Stimulated activated naive B cell treated with anti-CD40 and anti-IgM and Interleukin-4, amounts not matched to agents 10 μg/mL and 1 μg/mL and 100 μg/mL, for 72 hours (primary cell): Measurements from ENCODE around the gene IL11.
"Not testable (repeated sequence)": the region's sequence is repeated elsewhere in the genome, so short reads cannot be mapped to it uniquely, and the experiment has no call there.

Experiments
- ATAC-seq, 2 donors: fragments of 150-1000 bp; cut with Tn5 transposase; replicated peaks; 2 replicates each; pipeline ENCODE4 v1.10.0; 2021; ENCODE audit warnings: moderate library complexity in 1 of 2
- DNase-seq: peaks from one replicate; pipeline ENCODE4 v3.0.0; 2021
- H3K27ac Mint-ChIP-seq: one replicate; pipeline ENCODE4 v1.8.0; 2022; ENCODE audit warnings: mild to moderate bottlenecking, mixed read lengths
- H3K27me3 Mint-ChIP-seq, 2 donors: one replicate each; pipeline ENCODE4 v1.8.0; 2022; ENCODE audit warnings: mixed read lengths in 2 of 2
- H3K36me3 Mint-ChIP-seq, 2 donors: one replicate each; pipeline ENCODE4 v1.8.0; 2022; ENCODE audit warnings: mixed read lengths in 2 of 2, mild to moderate bottlenecking in 1 of 2
- H3K4me1 Mint-ChIP-seq, 2 donors: one replicate each; pipeline ENCODE4 v1.8.0; 2022; ENCODE audit warnings: mixed read lengths in 2 of 2, mild to moderate bottlenecking in 1 of 2
- H3K4me3 Mint-ChIP-seq, 2 donors: one replicate each; pipeline ENCODE4 v1.8.0; 2022; ENCODE audit warnings: mild to moderate bottlenecking in 2 of 2, mixed read lengths in 2 of 2, moderate library complexity in 1 of 2
- H3K9me3 Mint-ChIP-seq, 2 donors: one replicate each; pipeline ENCODE4 v1.8.0; 2022; ENCODE audit warnings: mixed read lengths in 2 of 2, mild to moderate bottlenecking in 1 of 2

IL11 gene

GRCh38 chr19:55344444-55344843 lies 25.8 kb downstream of the IL11 start:
- peaks cover 11 to 17% of the 10 kb centered on the region in 2 donors for H3K4me1 Mint-ChIP-seq
- no peak for DNase-seq
- peaks cover 24 to 40% of the 10 kb centered on the region in 2 donors for H3K36me3 Mint-ChIP-seq
- no peak for ATAC-seq
- no peak overlapping the region for H3K27ac Mint-ChIP-seq
- H3K27me3 Mint-ChIP-seq: peaks cover 5 to 13% of the 10 kb centered on the region in 2 donors
- no peaks in the 10 kb centered on the region for H3K9me3 Mint-ChIP-seq
- no peak overlapping the region for H3K4me3 Mint-ChIP-seq

- DNase-seq (no peak), ATAC-seq (no peak)
- H3K27me3 Mint-ChIP-seq: peaks cover 14 to 17% of the 10 kb centered on the region in 2 donors
- peak overlapping the region in 1 of 2 donors; percentile 64 for H3K4me3 Mint-ChIP-seq
- no peaks in the 10 kb centered on the region for H3K9me3 Mint-ChIP-seq
- H3K27ac Mint-ChIP-seq: no peak overlapping the region
- peaks cover 16 to 26% of the 10 kb centered on the region in 2 donors for H3K4me1 Mint-ChIP-seq
- H3K36me3 Mint-ChIP-seq: peaks cover 21 to 35% of the 10 kb centered on the region in 2 donors
Measured at GRCh38 chr19:55341595-55342531, 28.4 kb downstream of the IL11 start.

- Mint-ChIP-seq H3K27me3 (peaks cover 17 to 24% of the 10 kb centered on the region in 2 donors), H3K36me3 (peaks cover 21 to 35% of the 10 kb centered on the region in 2 donors), H3K9me3 (no peaks in the 10 kb centered on the region), H3K4me3 (peak overlapping the region; percentile 90 to 94), H3K27ac (peak overlapping the region; percentile 91), H3K4me1 (peaks cover 16 to 26% of the 10 kb centered on the region in 2 donors)
- ATAC-seq (no peak), DNase-seq (no peak)
Measured at GRCh38 chr19:55341171-55341588, 29.1 kb downstream of the IL11 start.

GRCh38 chr19:55340784-55341147 lies 29.5 kb downstream of the IL11 start:
- ATAC-seq: no peak
- DNase-seq: no peak
- H3K9me3 Mint-ChIP-seq: no peaks in the 10 kb centered on the region

GRCh38 chr19:55339889-55340783 lies 30.1 kb downstream of the IL11 start:
- Mint-ChIP-seq H3K36me3 (peaks cover 21 to 29% of the 10 kb centered on the region in 2 donors), H3K4me3 (peak overlapping the region; percentile 90 to 94), H3K4me1 (peaks cover 16 to 26% of the 10 kb centered on the region in 2 donors), H3K9me3 (no peaks in the 10 kb centered on the region), H3K27ac (peak overlapping the region; percentile 91), H3K27me3 (peaks cover 20 to 31% of the 10 kb centered on the region in 2 donors)
- DNase-seq (no peak), ATAC-seq (no peak)

More at GRCh38 chr19:55340784-55341147, 29.5 kb downstream of the IL11 start:
- H3K4me1 Mint-ChIP-seq: peaks cover 16 to 26% of the 10 kb centered on the region in 2 donors
- peaks cover 19 to 25% of the 10 kb centered on the region in 2 donors for H3K27me3 Mint-ChIP-seq
- H3K36me3 Mint-ChIP-seq: peaks cover 21 to 35% of the 10 kb centered on the region in 2 donors
- H3K27ac Mint-ChIP-seq: peak overlapping the region; percentile 91
- peak overlapping the region; percentile 90 to 94 for H3K4me3 Mint-ChIP-seq

GRCh38 chr19:55339105-55339888 lies 31.0 kb downstream of the IL11 start, which contains the start of gene KMT5C:
TSS of gene KMT5C (plus strand) at chr19:55339876. CDS start at chr19:55341937, 2,061 bp downstream.
- peaks cover 14 to 22% of the 10 kb centered on the region in 2 donors for H3K36me3 Mint-ChIP-seq
- H3K4me1 Mint-ChIP-seq: peaks cover 16 to 26% of the 10 kb centered on the region in 2 donors
- H3K27me3 Mint-ChIP-seq: peaks cover 22 to 40% of the 10 kb centered on the region in 2 donors
- H3K4me3 Mint-ChIP-seq: peak within 1 kb of the TSS; percentile 90 to 94
- H3K9me3 Mint-ChIP-seq: no peaks in the 10 kb centered on the region
- DNase-seq (peak; percentile 100), ATAC-seq (peak; percentile 88 to 89)
- H3K27ac Mint-ChIP-seq: peak within 1 kb of the TSS; percentile 94

GRCh38 chr19:55336101-55336500 lies 34.2 kb downstream of the IL11 start:
- Mint-ChIP-seq H3K27me3 (peaks cover 33 to 42% of the 10 kb centered on the region in 2 donors), H3K36me3 (no peaks in the 10 kb centered on the region), H3K4me1 (peaks cover 13 to 19% of the 10 kb centered on the region in 2 donors), H3K27ac (no peak overlapping the region), H3K4me3 (no peak overlapping the region), H3K9me3 (no peaks in the 10 kb centered on the region)
- DNase-seq (no peak), ATAC-seq (no peak)

GRCh38 chr19:55333870-55334269 lies 36.4 kb downstream of the IL11 start:
- Mint-ChIP-seq H3K9me3 (no peaks in the 10 kb centered on the region), H3K36me3 (no peaks in the 10 kb centered on the region), H3K27ac (no peak overlapping the region), H3K4me3 (no peak overlapping the region), H3K27me3 (peaks cover 34 to 36% of the 10 kb centered on the region in 2 donors), H3K4me1 (peaks cover 5 to 7% of the 10 kb centered on the region in 2 donors)
- DNase-seq (no peak), ATAC-seq (no peak)

- not testable (repeated sequence) for H3K4me1 Mint-ChIP-seq, H3K4me3 Mint-ChIP-seq, ATAC-seq, DNase-seq, H3K36me3 Mint-ChIP-seq, H3K9me3 Mint-ChIP-seq, H3K27ac Mint-ChIP-seq
- peaks cover 30 to 35% of the 10 kb centered on the region in 2 donors for H3K27me3 Mint-ChIP-seq
Measured at GRCh38 chr19:55329791-55330190, 40.5 kb downstream of the IL11 start.

- ATAC-seq, H3K27ac Mint-ChIP-seq, H3K4me3 Mint-ChIP-seq, H3K9me3 Mint-ChIP-seq, DNase-seq, H3K4me1 Mint-ChIP-seq, H3K36me3 Mint-ChIP-seq: not testable (repeated sequence)
- peaks cover 30 to 31% of the 10 kb centered on the region in 2 donors for H3K27me3 Mint-ChIP-seq
Measured at GRCh38 chr19:55328774-55329318, 41.4 kb downstream of the IL11 start.

GRCh38 chr19:55325172-55325571 lies 45.1 kb downstream of the IL11 start, which contains the start of gene TMEM150B:
TSS of gene TMEM150B (minus strand) at chr19:55325341. CDS start at chr19:55321036, 4,305 bp downstream.
- peaks cover 0 to 4% of the 10 kb centered on the region in 2 donors for H3K4me1 Mint-ChIP-seq
- ATAC-seq: no peak
- H3K36me3 Mint-ChIP-seq: no peaks in the 10 kb centered on the region
- no peaks in the 10 kb centered on the region for H3K9me3 Mint-ChIP-seq
- H3K27ac Mint-ChIP-seq: no peak within 1 kb of the TSS
- peaks cover 46 to 50% of the 10 kb centered on the region in 2 donors for H3K27me3 Mint-ChIP-seq
- no peak for DNase-seq
- no peak within 1 kb of the TSS for H3K4me3 Mint-ChIP-seq

- H3K27ac Mint-ChIP-seq: no peak overlapping the region
- H3K27me3 Mint-ChIP-seq: peaks cover 47 to 55% of the 10 kb centered on the region in 2 donors
- H3K36me3 Mint-ChIP-seq: no peaks in the 10 kb centered on the region
- ATAC-seq: peak in 1 of 2 donors; percentile 27
- no peaks in the 10 kb centered on the region for H3K9me3 Mint-ChIP-seq
- DNase-seq: no peak
- no peak overlapping the region for H3K4me3 Mint-ChIP-seq
- H3K4me1 Mint-ChIP-seq: peaks cover 0 to 4% of the 10 kb centered on the region in 2 donors
Measured at GRCh38 chr19:55324662-55325061, 45.6 kb downstream of the IL11 start.
